DOHH2 (cell line): ENCODE data around the gene BAD.

Experiments
- CTCF ChIP-seq: fragments of 200-600 bp; sonication (generic); IDR thresholded peaks from one replicate; pipeline ENCODE4 v1.5.1; 2014; ENCODE audit warnings: antibody characterized with exemption, mild to moderate bottlenecking, low read depth, low read length; ENCODE audit not compliant: poor library complexity, severe bottlenecking
- EZH2phosphoT487 ChIP-seq: fragments of 200-600 bp; sonication (generic); IDR thresholded peaks from 2 replicates; pipeline ENCODE4 v1.6.1; 2017; ENCODE audit warnings: borderline replicate concordance, mild to moderate bottlenecking, antibody characterized with exemption, low read length, moderate library complexity, mixed read lengths

- no peak for TF ChIP-seq CTCF
- TF ChIP-seq EZH2phosphoT487, result no peak
Observed at GRCh38 chr11:64291262-64291751, 6.8 kb upstream of the BAD start, which contains the start of gene KCNK4.
